ENCODE results near the gene IL4.

IL4 gene

GRCh38 chr5:132658381-132659302, 15.1 kb upstream of the IL4 start:
- no peak for DNase-seq (ENCODE audit: low read depth)

- DNase-seq (ENCODE audit: low read depth), result no peak
Measured at GRCh38 chr5:132659598-132660493, 13.9 kb upstream of the IL4 start.

GRCh38 chr5:132661231-132662003, 12.4 kb upstream of the IL4 start:
- no peak for DNase-seq (ENCODE audit: low read depth)

- DNase-seq (ENCODE audit: low read depth), result no peak
Measured at GRCh38 chr5:132662004-132662401, 11.8 kb upstream of the IL4 start.

GRCh38 chr5:132662925-132663770, 10.6 kb upstream of the IL4 start:
- no peak for DNase-seq (ENCODE audit: low read depth)

GRCh38 chr5:132663771-132664695, 9.8 kb upstream of the IL4 start:
- no peak for DNase-seq (ENCODE audit: low read depth)

- DNase-seq (ENCODE audit: low read depth), result no peak
Measured at GRCh38 chr5:132664696-132665209, 9.0 kb upstream of the IL4 start.

- no peak for DNase-seq (ENCODE audit: low read depth)
Measured at GRCh38 chr5:132665574-132666080, 8.2 kb upstream of the IL4 start.

- no peak for DNase-seq (ENCODE audit: low read depth)
Measured at GRCh38 chr5:132666310-132667123, 7.3 kb upstream of the IL4 start.

- DNase-seq (ENCODE audit: low read depth), result no peak
Measured at GRCh38 chr5:132667309-132667708, 6.5 kb upstream of the IL4 start.

GRCh38 chr5:132667761-132668705, 5.8 kb upstream of the IL4 start:
- no peak for DNase-seq (ENCODE audit: low read depth)

GRCh38 chr5:132668706-132669454, 4.9 kb upstream of the IL4 start:
- DNase-seq (ENCODE audit: low read depth), result no peak

GRCh38 chr5:132669455-132669820, 4.4 kb upstream of the IL4 start:
- DNase-seq (ENCODE audit: low read depth), result no peak

GRCh38 chr5:132669966-132670882, 3.6 kb upstream of the IL4 start:
- DNase-seq (ENCODE audit: low read depth), result no peak

- DNase-seq (ENCODE audit: low read depth), result no peak
Measured at GRCh38 chr5:132671000-132671399, 2.8 kb upstream of the IL4 start.

- no peak for DNase-seq (ENCODE audit: low read depth)
Measured at GRCh38 chr5:132673488-132673887, 301 bp upstream of the IL4 start.

All from T-helper 22 cell (primary cell).